Stimulated activated CD4-positive, alpha-beta T cell treated with anti-CD3 and anti-CD28 coated beads, Interleukin-4, amount 100 ng/mL, for 24 hours (primary cell): ENCODE results near the gene FMO2.

Source experiments
- DNase-seq: peaks from one replicate; pipeline ENCODE4 v3.0.0-alpha.2; 2020

FMO2 gene

GRCh38 chr1:171258943-171259342, 73.8 kb downstream of the FMO2 start:
- DNase-seq: no peak
